LNCAP (cell line): Measurements from ENCODE around the gene AKR1B15.
A peak's percentile ranks its signal among the peaks of the same experiment; 100 is the strongest.

ENCODE experiments used
- CTCF ChIP-seq: fragments of 450-650 bp; IDR thresholded peaks from 2 replicates; pipeline ENCODE4 v1.5.1; 2017; ENCODE audit warnings: mild to moderate bottlenecking

The AKR1B15 gene

GRCh38 chr7:134510646-134511045, 38.3 kb upstream of the AKR1B15 start:
- no peak for TF ChIP-seq CTCF

GRCh38 chr7:134512271-134512670, 36.6 kb upstream of the AKR1B15 start:
- TF ChIP-seq CTCF = no peak

GRCh38 chr7:134513169-134513752, 35.6 kb upstream of the AKR1B15 start:
- TF ChIP-seq CTCF = peak; percentile 75

- no peak for TF ChIP-seq CTCF
Measured at GRCh38 chr7:134514106-134514505, 34.8 kb upstream of the AKR1B15 start.

GRCh38 chr7:134514663-134515062, 34.2 kb upstream of the AKR1B15 start:
- peak; percentile 83 for TF ChIP-seq CTCF

GRCh38 chr7:134515569-134516468, 33.1 kb upstream of the AKR1B15 start:
- TF ChIP-seq CTCF = no peak

GRCh38 chr7:134520130-134520529, 28.8 kb upstream of the AKR1B15 start:
- TF ChIP-seq CTCF = peak; percentile 43; the same call in 1 of the 2 replicates
